GM18909 (cell line): ENCODE measurements around the gene FANCG.
A peak's percentile ranks its signal among the peaks of the same experiment; 100 is the strongest.

Source experiments
- ATAC-seq: cut with Tn5 transposase; IDR thresholded peaks from one replicate; pipeline ENCODE4 v1.9.1; 2021; ENCODE audit warnings: mild to moderate bottlenecking; ENCODE audit not compliant: unreplicated experiment, poor library complexity

The FANCG gene

GRCh38 chr9:35079426-35080341, at the start of gene FANCG:
Gene FANCG, minus strand, starts transcription at chr9:35079942. Its CDS starts 418 bp downstream, at chr9:35079524.
- ATAC-seq = peak; percentile 87

DNA sequence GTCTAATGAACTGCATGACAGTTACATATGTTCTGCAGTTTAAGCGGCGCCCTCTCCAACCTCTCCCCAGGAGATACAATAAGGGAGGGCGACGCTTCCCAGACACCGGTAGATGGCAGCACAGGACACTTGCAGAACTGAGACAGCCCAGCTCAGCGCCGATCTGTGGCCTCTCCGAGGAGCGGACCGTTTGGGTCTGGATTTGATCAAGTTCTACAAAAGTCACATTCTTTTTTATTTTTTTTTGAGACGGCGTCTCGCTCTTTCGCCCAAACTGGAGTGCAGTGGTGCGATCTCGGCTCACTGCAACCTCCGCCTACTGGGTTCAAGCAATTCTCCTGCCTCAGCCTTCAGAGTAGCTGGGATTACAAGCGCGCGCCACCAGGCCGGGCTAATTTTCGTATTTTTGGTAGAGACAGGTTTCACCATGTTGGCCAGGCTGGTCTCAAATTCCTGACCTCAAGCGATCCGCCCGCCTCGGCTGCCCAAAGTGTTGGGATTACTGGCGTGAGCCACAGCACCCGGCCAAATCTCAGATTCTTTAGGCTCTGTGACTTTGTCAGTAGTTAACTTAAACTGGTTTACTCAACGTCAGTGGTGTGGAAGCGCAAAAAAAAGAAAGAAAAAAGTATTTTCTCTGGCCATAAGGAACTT, 37.3 kb upstream of the FANCG start:
- peak; percentile 51 for ATAC-seq

GRCh38 chr9:35116539-35116897, 36.8 kb upstream of the FANCG start:
- ATAC-seq = no peak

- peak; percentile 66 for ATAC-seq
Observed at GRCh38 chr9:35115680-35116538, 36.2 kb upstream of the FANCG start, which contains the start of gene ATOSB. Gene ATOSB, minus strand, starts transcription at chr9:35115862. Its CDS starts 7,588 bp downstream, at chr9:35108274.

DNA sequence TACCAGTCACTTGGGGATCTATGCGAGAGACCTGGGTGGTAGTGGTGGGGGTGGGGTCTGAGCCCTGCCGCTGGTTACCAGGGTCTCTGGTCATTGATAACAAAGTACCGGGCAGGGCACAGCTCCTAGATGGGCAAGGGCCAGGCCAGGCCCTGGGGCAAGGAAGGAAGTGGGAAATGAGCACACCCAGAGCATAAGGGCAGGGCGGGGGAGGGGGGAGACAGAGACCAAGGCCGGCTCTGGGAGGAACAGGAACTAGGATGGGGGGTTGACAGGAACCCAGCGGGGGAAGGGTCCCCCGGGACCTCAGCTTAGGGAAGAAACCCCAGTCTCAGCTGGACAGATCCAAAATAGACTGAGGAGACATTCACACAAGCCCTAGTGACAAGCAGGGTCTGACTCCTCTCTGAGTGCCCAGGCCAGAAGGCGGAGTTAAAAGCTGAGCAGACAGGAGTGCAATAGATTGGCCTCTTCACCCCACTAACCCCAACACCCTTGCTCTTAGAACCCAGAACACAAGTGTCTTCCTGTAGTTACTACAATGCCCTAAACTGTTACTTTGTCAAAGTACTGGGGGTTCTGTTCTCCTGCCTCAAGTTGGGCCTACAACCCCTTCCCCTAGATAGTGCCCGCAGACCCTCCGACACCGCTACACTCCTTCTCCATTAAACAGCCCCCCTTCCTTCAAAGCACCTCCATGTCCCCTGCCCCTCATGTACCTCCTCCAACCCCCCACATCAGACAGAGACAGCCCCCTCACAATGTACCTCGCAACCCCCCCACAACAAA, 35.3 kb upstream of the FANCG start:
- no peak for ATAC-seq

- no peak for ATAC-seq
Observed at GRCh38 chr9:35114113-35114839, 34.5 kb upstream of the FANCG start.

GRCh38 chr9:35112257-35113020, 32.7 kb upstream of the FANCG start:
- no peak for ATAC-seq

- ATAC-seq = peak; percentile 78
Observed at GRCh38 chr9:35111001-35111933, 31.5 kb upstream of the FANCG start.

- no peak for ATAC-seq
Observed at GRCh38 chr9:35110327-35110761, 30.6 kb upstream of the FANCG start.

GRCh38 chr9:35108946-35109575, 29.3 kb upstream of the FANCG start:
- ATAC-seq = no peak

DNA sequence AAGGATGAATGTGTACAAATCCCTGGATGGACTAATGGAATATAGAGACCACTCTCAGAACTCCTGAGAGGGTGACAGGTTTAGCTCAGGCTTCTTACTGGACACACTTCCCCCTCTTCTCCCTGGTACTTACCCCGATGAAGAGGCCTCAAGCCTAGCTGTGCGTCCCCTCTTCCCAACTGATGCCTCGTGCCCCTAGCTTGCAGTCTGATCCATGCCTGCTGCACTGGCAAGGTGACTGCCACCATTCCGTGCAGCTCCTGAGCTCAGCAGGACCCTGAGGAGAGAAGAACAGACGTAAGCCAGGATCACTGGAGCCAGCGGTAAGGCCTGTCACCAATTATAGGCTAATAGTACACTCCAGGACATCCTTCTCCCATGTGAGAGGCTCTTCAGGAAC, 28.7 kb upstream of the FANCG start:
- ATAC-seq = no peak

DNA sequence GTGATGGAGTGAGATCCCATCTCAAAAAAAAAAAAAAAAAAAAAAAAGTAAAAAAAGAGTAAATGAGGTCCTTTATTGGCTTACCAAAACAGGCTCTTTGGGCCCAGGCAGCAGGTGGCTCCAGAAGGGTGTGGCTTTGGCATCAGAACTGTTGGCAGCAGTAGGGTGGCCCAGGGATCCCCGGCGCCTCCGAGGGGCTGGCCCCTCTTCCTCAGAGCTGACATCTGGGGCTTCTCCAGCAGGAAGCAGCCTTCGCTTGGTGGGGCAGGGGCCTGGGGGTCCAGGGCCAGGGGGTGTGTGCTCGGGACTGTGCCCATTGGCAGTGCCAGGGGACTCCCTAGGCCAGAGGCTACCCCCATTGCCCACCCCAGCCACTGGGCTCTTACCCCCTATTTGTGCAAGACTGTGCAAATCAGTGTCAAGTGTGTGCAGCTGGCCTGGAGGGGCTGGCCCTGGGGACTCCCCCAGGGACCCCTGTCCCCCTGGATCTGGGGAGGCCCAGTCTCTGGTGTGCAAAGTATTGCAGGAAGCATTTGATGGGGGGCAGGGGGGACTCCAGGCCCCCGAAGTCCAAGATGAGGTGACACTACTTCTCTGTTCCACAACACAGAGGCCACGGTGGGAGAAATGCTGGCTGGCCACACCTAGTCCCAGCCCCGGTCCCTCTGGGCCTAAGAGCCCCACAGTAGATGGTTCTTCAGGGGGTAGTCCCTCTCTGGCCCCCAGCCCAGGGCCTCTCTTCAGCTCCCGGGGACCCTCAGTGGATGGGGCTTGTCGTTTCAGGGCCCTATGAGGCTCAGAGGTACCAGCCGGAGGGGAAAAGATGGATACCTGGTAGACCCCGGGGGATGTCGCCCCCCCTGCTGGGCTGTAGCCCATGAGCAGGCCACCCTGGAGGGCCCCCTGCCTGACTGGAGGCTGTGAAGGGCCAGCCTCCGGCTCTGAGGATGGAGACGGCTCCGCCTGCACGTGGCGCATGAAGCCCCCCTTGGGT, 27.9 kb upstream of the FANCG start:
- no peak for ATAC-seq

DNA sequence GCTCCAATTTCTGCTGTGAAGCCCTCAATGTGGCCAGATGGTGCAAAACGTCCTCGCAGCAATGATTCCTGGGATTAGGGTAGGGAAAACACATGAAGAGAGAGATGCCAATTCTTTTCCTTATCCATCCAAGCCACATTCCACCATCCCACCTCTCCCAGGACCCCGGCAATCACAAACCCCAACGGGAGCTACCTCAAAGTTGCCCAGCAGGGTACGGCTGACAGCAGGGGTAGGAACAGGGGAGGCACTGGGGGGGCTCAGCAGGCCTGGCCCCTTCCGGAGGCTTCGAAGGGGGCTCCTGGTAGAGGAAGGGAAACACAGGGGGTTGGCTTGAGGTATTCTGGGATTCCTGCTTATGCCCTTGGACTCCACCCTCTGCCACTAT, 26.6 kb upstream of the FANCG start:
- no peak for ATAC-seq

DNA sequence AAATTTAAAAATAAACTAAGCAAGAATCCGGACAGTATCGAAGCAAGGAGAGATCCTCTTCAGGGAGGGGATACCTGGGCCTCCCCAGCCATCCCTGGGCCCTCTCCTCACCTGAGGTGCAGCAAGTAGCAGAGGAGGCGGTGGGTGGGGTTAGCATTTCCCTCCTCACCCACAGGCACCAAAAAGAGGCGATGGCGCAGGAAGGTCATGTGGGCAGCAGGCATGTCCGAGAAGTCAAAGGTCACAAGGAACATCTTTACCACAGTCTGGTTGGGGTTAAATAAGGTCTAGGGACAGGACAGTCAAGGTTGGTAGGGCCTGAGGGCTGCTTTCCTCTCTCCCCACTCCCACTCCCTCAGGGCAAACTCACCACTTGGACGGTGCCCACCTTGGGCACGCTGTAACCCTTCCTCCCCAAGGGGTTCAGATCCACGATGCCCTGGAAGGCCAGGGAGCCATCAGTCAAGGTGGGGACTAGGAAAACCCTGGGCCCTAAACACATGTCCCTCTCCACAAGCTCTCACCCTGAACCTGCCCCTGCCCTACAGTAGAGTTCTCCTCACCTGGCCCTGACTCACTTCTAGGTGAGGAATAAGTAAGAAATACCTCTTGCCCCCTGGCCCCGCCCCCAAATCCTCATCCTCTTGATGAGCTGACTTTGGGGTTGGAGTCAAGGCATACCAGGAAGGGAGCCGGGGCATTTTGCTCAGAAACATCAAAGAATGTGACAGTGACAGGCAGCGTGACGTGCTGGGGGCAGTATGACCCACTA, 26.0 kb upstream of the FANCG start:
- ATAC-seq = no peak

- no peak for ATAC-seq
Observed at GRCh38 chr9:35105126-35105525, 25.4 kb upstream of the FANCG start.
